GM21360 (cell line): Measurements from ENCODE around the gene ARVCF.

Experiments
- ATAC-seq: cut with Tn5 transposase; IDR thresholded peaks from one replicate; pipeline ENCODE4 v1.9.1; 2021; ENCODE audit warnings: mild to moderate bottlenecking, moderate library complexity; ENCODE audit not compliant: unreplicated experiment

The ARVCF gene

GRCh38 chr22:20016734-20017621, at the start of gene ARVCF:
Gene ARVCF, minus strand, starts transcription at chr22:20016823. Its CDS starts 26,029 bp downstream, at chr22:19990794.
- ATAC-seq = no peak

- ATAC-seq = no peak
Measured at GRCh38 chr22:20065896-20066616, 49.4 kb upstream of the ARVCF start.

- no peak for ATAC-seq
Measured at GRCh38 chr22:20064545-20065262, 48.1 kb upstream of the ARVCF start.

GRCh38 chr22:20064140-20064480, 47.5 kb upstream of the ARVCF start:
- ATAC-seq = no peak

GRCh38 chr22:20063271-20064139, 46.9 kb upstream of the ARVCF start:
- ATAC-seq = no peak

GRCh38 chr22:20062766-20063083, 46.1 kb upstream of the ARVCF start:
- ATAC-seq = no peak

GRCh38 chr22:20062043-20062765, 45.6 kb upstream of the ARVCF start:
- ATAC-seq = no peak

GRCh38 chr22:20061481-20061861, 44.8 kb upstream of the ARVCF start:
- no peak for ATAC-seq

GRCh38 chr22:20060700-20061480, 44.3 kb upstream of the ARVCF start:
- ATAC-seq = no peak

- ATAC-seq = no peak
Measured at GRCh38 chr22:20058989-20059770, 42.6 kb upstream of the ARVCF start.

GRCh38 chr22:20057596-20058268, 41.1 kb upstream of the ARVCF start:
- no peak for ATAC-seq

- ATAC-seq = no peak
Measured at GRCh38 chr22:20056696-20057386, 40.2 kb upstream of the ARVCF start.

GRCh38 chr22:20056161-20056560, 39.5 kb upstream of the ARVCF start:
- no peak for ATAC-seq

- no peak for ATAC-seq
Measured at GRCh38 chr22:20055654-20056053, 39.0 kb upstream of the ARVCF start.

GRCh38 chr22:20055144-20055543, 38.5 kb upstream of the ARVCF start:
- ATAC-seq = no peak

- ATAC-seq = no peak
Measured at GRCh38 chr22:20054485-20054884, 37.9 kb upstream of the ARVCF start.

- no peak for ATAC-seq
Measured at GRCh38 chr22:20054034-20054427, 37.4 kb upstream of the ARVCF start.
